ENCODE data around the gene POLD2.

POLD2 gene

DNA sequence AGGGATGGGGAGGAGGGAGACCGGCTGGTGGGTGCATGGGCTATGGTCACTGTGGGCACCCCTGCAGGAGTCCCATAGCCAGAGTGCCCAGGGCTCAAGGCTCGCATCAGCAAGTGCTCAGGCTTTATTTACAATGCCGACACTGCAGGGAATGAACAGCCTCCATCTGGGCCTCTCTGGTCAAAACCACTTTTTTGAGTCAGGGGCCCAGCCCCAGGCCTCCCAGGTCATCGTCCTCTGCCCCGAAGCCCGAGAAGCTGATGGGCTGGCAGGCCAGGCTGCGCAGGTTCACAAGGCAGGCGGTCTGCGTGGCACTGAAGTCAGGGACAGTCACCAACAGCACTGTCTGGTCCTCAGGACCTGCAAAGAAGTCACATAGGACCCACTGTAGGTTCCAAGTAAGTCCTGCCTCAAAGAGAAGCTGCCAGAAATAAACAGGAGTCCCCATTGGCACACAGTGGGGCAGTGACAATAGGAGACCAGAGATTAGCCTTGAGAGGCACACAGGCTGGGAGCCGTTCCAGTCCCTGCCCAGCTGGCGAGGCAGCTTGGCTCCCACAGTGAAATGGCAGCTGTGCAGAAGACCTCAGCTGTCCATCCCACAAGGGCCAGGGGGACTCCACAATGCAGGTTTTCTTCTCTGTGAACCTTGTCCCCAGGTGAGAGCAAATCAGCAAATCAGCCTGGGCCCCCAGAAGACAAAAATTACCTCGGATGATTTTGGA lies 8.6 kb downstream of the POLD2 start:
- DNase-seq (ENCODE audit: low read depth in 4 of 4, low spot score in 1 of 4): no peak

DNA sequence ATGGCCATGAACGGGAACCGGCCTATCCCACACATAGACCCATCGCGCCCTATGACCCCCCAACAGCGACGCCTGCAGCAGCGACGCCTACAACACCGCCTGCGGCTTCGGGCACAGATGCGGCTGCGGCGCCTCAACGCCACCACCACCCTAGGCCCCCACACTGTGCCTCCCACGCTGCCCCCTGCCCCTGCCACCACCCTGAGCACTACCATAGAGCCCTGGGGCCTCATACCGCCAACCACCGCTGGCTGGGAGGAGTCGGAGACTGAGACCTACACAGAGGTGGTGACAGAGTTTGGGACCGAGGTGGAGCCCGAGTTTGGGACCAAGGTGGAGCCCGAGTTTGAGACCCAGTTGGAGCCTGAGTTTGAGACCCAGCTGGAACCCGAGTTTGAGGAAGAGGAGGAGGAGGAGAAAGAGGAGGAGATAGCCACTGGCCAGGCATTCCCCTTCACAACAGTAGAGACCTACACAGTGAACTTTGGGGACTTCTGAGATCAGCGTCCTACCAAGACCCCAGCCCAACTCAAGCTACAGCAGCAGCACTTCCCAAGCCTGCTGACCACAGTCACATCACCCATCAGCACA lies 9.5 kb downstream of the POLD2 start:
- DNase-seq (ENCODE audit: low read depth in 4 of 4, low spot score in 1 of 4): no peak

DNA sequence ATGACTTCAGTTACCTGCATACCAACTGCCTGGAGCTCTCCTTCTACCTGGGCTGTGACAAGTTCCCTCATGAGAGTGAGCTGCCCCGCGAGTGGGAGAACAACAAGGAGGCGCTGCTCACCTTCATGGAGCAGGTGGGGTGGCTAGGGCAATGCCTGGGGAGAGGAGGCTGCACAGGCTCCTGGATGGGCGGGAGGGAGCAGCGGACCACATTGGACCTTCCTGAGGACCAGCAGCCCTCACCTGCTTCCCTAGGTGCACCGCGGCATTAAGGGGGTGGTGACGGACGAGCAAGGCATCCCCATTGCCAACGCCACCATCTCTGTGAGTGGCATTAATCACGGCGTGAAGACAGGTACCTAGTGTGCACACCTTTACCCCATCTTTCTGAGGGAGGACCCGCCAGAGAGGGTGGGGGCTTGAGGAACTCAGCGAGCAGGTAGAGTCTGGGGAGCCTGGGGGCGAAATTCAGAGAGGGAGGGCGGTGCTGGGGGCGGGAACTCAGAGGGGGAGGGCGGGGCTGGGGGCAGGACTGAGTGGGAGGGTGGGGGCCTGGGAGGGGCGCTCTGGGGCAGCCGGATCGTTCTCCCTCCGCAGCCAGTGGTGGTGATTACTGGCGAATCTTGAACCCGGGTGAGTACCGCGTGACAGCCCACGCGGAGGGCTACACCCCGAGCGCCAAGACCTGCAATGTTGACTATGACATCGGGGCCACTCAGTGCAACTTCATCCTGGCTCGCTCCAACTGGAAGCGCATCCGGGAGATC lies 10.2 kb downstream of the POLD2 start:
- no peak for DNase-seq (ENCODE audit: low read depth in 4 of 4, low spot score in 1 of 4)

DNA sequence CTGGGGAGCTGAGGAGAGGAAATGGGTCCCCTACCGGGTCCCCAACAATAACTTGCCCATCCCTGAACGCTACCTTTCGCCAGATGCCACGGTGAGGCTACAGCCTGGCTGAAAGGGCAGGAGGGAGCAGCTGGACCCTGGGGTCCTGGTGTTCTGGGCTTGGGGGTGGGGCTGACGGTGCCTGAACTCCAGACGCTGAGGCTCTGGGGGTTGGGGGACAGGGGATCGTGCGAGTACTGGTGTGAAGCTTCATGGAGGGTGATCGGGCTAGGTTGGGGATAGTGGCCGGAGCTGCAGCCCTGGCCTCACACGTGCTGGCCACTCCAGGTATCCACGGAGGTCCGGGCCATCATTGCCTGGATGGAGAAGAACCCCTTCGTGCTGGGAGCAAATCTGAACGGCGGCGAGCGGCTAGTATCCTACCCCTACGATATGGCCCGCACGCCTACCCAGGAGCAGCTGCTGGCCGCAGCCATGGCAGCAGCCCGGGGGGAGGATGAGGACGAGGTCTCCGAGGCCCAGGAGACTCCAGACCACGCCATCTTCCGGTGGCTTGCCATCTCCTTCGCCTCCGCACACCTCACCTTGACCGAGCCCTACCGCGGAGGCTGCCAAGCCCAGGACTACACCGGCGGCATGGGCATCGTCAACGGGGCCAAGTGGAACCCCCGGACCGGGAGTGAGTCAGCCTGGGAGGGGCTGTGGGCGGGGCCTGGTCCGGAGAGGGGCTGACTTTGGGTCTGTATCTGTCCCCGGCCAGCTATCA lies 10.9 kb downstream of the POLD2 start:
- no peak for DNase-seq (ENCODE audit: low read depth in 4 of 4, low spot score in 1 of 4)

DNA sequence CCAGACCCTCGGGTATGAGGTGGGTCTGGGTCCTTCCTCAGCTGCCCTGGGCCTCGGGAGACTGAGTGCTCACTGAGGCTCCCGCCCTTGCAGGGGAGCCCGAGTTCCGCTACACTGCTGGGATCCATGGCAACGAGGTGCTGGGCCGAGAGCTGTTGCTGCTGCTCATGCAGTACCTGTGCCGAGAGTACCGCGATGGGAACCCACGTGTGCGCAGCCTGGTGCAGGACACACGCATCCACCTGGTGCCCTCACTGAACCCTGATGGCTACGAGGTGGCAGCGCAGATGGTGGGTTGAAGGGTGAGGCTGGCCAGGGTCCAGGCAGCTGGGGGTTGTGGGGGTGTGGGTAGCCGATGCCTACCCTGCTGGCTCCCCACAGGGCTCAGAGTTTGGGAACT lies 11.6 kb downstream of the POLD2 start:
- DNase-seq (ENCODE audit: low read depth in 4 of 4, low spot score in 1 of 4): no peak

DNA sequence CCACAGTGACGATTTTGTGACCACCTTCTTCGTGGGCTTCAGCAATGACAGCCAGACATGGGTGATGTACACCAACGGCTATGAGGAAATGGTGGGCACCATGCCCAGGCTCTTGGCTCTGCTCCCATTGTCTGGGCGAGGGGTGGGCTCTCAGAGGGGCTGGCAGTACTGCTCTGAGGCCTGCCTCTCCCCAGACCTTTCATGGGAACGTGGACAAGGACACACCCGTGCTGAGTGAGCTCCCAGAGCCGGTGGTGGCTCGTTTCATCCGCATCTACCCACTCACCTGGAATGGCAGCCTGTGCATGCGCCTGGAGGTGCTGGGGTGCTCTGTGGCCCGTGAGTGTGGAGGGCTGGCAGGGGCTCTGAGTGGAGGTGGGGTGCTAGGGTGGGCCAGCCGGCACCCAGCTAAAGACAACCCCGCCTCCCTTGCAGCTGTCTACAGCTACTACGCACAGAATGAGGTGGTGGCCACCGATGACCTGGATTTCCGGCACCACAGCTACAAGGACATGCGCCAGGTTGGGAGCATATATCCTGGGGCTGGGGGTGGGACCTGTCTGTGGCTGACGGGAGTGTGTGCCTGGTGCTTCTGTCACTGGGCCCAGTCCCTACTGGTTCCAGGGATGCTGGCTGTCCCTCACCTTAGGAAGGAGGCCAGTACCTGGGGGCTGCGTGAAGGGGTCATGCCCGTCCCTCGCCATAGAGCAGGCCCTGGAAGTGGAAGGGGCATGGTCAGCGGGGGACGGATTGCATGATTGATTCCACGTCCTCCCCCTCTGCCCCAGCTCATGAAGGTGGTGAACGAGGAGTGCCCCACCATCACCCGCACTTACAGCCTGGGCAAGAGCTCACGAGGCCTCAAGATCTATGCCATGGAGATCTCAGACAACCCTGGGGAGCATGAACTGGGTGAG lies 12.4 kb downstream of the POLD2 start:
- DNase-seq (ENCODE audit: low read depth in 4 of 4, low spot score in 1 of 4): no peak

DNA sequence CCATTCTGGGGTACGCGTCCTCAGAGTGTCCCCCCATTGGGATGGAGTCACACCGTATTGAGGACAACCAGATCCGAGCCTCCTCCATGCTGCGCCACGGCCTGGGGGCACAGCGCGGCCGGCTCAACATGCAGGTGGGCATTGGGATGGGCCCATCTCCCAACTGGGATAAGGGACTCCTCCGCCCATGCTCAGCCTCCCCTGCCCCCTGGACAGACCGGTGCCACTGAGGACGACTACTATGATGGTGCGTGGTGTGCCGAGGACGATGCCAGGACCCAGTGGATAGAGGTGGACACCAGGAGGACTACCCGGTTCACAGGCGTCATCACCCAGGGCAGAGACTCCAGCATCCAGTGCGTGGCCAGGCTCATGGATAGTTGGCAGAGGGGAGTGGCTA lies 13.4 kb downstream of the POLD2 start:
- DNase-seq (ENCODE audit: low read depth in 4 of 4, low spot score in 1 of 4): no peak

DNA sequence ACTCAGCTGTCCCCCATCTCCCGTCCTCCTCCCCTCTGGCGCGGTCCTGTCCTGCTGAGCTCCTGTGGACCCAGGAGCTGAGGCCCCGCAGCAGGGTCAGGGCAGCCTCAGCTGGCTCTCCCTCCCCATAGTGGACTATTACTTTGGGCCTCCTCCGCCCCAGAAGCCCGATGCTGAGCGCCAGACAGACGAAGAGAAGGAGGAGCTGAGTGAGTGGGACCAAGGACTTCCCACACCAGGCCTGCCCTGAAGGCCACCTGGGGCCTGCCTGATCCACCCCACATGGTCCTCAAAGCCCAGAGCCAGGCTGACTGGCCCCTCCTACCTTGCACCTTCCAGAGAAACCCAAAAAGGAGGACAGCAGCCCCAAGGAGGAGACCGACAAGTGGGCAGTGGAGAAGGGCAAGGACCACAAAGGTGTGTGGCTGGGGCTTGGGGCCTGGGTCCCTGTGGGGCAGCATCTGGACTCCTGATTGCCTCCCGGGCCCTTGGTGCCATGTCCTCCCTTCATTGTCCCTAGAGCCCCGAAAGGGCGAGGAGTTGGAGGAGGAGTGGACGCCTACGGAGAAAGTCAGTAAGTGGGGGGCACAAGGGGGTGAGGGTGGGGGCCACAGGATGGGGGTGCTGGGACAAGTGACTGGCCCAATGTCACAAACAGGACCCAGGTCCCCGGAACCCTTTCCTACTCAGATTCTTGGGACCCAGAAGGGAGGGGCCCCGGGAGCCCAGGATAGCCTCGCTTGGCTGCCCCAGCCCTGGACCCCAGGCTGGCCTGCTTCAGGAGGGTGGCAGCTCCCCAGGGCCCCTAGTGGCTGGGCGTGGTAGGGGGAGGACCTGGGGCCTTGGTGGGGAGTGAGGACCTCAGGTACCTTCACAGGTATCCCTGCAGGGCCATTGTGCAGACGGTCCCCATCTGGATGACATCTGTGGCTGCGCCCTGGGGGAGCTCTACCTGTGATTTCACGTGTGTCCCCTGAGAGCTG lies 14.3 kb downstream of the POLD2 start:
- DNase-seq (ENCODE audit: low read depth in 4 of 4, low spot score in 1 of 4): no peak

DNA sequence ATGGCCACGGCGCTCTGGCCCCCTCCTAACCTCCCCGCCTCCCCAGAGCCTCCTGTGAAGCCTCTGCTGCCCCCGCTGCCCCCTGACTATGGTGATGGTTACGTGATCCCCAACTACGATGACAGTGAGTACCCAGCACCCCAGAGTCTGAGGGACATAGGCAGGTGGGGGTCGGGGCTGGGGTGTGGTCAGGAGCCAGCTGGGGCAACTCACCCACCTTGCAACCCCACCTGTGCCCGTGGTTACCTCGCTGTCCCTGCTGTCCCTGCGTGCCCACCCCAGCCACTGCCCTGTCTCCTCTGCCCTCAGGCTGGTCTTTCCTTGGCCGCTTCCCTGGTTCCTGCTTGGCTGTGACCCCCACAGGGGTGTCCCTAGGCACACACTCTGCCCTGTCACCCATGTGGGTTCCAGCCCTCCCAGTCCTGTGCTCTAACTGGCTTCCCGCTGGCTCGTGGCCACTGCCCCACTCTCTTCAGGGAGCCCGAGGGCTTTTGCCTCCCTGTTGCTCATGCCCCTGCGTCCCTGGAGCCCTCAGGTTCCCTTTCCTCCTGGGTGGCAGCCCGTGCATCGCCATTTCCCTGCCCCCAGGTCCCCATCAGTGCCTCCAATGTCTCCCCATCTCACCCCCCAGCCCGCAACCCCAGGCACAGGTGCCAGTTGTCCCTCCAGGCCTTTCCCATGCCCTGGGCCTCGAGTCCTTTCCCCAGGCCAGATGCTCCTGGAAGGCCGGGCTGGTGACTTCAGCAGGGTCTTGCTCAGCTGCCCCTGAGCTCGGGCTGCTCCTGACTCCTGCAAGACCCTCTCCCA lies 15.2 kb downstream of the POLD2 start:
- no peak for DNase-seq (ENCODE audit: low read depth in 4 of 4, low spot score in 1 of 4)

DNA sequence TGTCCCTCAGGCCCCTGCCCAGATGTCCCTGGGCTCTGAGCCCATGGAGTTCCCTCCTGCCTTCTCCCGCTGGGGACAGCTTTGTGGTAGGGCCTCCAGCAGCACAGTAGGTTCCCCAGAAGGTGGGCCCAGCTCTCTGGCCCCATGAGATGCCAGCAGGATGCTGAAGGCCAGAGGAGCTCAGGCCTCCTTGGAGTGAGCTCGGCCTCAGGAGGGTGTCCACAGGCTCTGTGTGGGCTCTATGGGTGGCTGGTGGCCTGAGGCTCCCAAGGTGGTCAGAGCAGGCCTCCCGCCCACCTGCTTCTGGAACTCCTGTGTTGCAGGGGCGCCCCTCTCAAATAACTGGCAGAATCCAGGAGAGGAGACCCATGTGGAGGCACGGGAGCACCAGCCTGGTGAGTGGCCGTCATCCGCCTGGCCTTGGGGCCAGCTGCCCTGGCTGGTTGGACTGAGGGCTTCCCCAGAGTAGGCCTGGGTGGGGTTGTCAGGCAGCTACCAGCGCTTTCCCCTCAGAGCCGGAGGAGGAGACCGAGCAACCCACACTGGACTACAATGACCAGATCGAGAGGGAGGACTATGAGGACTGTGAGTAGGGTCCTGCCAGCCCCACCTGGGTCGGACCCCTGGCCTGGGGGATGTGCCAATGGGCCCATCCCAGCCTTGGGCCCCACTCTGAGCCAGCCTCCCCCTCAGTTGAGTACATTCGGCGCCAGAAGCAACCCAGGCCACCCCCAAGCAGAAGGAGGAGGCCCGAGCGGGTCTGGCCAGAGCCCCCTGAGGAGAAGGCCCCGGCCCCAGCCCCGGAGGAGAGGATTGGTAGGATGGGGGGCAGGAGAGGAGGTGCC lies 16.0 kb downstream of the POLD2 start:
- DNase-seq (ENCODE audit: low read depth in 4 of 4, low spot score in 1 of 4): no peak

DNA sequence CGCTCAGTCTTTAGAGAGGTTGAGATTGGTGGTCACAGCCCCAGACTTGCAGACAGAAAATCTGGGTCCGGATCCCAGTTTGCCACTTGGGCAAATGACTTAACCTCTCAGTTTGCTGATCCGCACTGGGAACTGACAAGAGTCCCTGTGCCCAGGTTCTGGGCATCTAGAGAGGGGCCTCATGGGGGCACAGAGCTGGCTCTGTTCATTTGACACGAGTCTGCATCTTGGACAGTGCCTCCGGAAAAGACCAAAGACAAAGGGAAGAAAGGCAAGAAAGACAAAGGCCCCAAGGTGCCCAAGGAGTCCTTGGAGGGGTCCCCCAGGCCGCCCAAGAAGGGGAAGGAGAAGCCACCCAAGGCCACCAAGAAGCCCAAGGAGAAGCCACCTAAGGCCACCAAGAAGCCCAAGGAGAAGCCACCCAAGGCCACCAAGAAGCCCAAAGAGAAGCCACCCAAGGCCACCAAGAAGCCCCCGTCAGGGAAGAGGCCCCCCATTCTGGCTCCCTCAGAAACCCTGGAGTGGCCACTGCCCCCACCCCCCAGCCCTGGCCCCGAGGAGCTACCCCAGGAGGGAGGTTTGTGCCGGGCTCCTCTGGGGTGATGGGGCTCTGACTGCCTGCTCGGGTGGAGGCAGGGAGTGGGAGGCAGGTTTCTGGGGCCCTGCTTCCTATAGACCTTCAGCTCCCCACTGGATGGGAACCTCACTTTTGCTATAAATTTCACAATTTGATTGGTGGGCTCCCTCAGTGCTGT lies 16.9 kb downstream of the POLD2 start:
- DNase-seq (ENCODE audit: low read depth in 4 of 4, low spot score in 1 of 4): no peak

DNA sequence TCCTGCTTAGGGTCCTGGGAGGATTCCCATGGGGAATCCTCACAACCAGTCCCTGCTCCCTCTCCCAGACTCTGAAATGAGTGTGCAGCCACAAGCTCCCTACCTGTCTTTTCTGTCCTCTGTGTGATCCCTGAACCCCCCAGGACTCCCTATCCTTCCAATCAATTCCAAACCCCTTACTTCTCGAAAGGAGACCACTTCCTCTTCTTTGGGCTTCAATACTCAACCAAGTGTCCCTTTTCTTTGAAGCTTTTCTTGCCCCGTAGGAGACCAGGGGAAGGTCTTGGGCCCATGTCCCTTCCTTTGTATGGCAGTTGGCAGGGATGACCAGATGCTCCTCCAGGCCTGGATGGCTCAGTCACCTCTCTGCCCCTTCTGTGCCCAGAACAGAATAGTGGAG lies 17.5 kb downstream of the POLD2 start:
- DNase-seq (ENCODE audit: low read depth in 4 of 4, low spot score in 1 of 4): no peak

DNA sequence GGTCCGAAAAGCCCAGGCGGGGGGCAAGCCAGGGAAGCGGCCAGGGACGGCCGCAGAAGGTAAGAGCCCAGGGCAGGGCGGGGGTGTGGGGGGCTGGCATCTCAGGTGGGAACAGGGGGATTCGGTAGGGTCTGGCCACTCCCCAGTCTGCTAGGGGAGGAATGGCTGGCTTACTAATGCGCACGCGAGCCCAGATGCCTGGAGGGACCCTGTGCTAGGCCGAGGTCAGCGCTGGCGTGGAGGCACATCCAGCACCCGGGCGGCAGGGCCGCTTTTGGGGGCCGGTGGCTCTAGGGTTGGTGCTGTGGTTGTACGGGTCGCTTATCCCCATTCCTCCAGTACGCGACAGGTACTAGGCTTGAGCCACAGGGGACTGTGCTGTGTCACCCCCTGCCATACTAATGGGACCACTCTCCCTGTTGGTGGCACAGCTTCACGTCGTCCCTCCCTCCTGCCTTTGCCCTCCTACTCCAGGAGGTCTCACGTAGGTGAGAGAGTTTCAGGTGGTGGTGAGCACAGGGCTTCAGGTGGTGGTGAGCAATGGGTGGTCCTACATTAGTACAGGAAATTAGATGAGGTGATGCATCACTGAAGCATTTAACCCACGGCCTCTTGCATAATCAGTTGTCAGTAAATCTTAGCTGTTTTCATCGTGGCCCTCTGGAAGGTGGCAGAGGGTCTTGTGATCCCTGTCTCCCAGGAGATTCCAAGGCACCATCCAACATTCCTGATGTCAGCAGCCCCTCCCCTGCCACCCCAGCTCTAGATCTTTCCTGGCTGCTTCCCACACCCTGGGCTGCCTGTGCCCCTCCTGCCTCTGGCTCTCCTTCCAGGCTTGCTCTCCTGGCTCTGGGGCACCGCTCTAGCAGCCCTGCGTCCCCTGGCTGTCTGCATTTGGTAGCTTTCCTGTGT lies 18.2 kb downstream of the POLD2 start:
- DNase-seq (ENCODE audit: low read depth in 4 of 4, low spot score in 1 of 4): no peak

DNA sequence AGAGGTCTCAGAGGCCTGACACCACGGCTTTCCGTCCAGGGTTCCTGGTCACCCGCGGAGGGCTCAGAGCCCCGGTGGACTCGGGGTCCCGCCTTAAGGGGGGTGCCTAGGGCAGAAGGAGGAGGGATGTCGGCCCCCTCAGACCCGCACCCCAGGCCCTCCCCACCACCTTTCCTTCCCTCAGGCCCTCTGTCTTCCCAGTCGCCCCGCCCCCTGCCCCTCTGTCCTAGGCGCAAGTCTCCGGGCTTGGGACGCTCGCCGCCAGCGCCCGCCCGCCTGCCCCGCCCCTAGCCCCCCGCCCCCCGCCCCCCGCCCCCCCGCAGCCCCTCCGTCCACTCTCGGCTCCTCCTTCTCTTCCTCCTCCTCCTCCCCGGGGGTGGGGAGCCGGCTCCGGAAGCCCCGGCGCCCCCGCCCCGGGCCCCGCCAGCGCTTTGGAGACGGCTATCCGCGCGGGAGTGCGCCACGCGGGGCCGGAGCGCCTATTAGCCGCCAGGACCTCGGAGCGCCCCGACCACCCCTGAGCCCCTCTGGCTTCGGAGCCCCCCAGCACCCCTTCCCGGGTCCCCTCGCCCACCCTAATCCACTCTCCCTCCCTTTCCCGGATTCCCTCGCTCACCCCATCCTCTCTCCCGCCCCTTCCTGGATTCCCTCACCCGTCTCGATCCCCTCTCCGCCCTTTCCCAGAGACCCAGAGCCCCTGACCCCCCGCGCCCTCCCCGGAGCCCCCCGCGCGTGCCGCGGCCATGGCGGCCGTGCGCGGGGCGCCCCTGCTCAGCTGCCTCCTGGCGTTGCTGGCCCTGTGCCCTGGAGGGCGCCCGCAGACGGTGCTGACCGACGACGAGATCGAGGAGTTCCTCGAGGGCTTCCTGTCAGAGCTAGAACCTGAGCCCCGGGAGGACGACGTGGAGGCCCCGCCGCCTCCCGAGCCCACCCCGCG lies 19.2 kb downstream of the POLD2 start, which contains the start of gene AEBP1:
TSS of gene AEBP1 (plus strand) at position 423 of the 937 bp plus-strand sequence. CDS start at position 744, 321 bp downstream.
- DNase-seq (ENCODE audit: low read depth in 4 of 4, low spot score in 1 of 4): no peak

DNA sequence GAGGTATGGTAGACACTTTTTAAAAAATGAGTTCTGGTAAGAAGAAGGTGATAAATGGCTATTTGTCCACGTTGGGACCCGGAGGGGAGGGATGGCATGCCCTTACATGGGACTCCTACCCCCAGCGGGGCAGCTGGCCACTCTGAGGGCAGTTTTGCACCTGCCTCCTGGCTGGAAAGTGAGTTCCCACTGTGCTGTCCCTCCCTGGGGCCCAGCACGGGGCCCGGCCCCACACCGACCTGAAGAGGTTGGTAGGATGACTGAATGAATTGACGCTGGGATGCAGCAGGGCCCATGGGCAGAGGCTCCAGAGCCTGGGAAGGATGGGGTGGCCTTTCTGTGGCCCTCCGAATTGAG lies 19.8 kb downstream of the POLD2 start:
- no peak for DNase-seq (ENCODE audit: low read depth in 4 of 4, low spot score in 1 of 4)

Measured in stimulated activated CD4-positive, alpha-beta T cell treated with anti-CD3 and anti-CD28 coated beads, Interleukin-1b, Interleukin-23, amount 100 ng/mL, for 24 hours (primary cell).